Measurements from ENCODE around the gene CCER1. TPM values are rescaled to one million over a fixed set of nuclear protein-coding genes. Genes with fewer than 3 reads are reported as not detected.
A peak's percentile ranks its signal among the peaks of the same experiment; 100 is the strongest.

CCER1 gene
- total RNA-seq, 2 donors from 2014 or later = not detected

GRCh38 chr12:90937651-90938050 is 17.3 kb downstream of the CCER1 start:
- Histone ChIP-seq H3K9ac (ENCODE audit: extremely low read depth, low read length, poor library complexity, severe bottlenecking) (no peak overlapping the region), H3K36me3 (ENCODE audit: control insufficient read depth, insufficient read depth, low read length) (no peaks in the 10 kb centered on the region), H3K4me1 (ENCODE audit: control insufficient read depth, insufficient read depth, low read length) (no peaks in the 10 kb centered on the region), H3K9me3 (ENCODE audit: control insufficient read depth, low read length) (peaks cover 40% of the 10 kb centered on the region), H3K27me3 (ENCODE audit: control insufficient read depth, insufficient read depth, low read length, poor library complexity, severe bottlenecking) (no peaks in the 10 kb centered on the region), H3K4me3 (ENCODE audit: low read length) (no peak overlapping the region), H3K27ac (ENCODE audit: low read depth, low read length) (no peak overlapping the region)
- Mint-ChIP-seq H3K27ac (no peak overlapping the region), H3K36me3 (ENCODE audit: low read depth) (peaks cover 22% of the 10 kb centered on the region), H3K9me3 (peaks cover 47% of the 10 kb centered on the region), H3K4me1 (peaks cover 2% of the 10 kb centered on the region), H3K27me3 (ENCODE audit: insufficient read depth) (peaks cover 40% of the 10 kb centered on the region), H3K4me3 (no peak overlapping the region)
- 93 to 100% methylated on average over 2 of the region's 2 CpGs for WGBS, 2 experiments (ENCODE audit: insufficient coverage in 1 of 2, insufficient read length in 1 of 2)
- TF ChIP-seq, protein P1, sequence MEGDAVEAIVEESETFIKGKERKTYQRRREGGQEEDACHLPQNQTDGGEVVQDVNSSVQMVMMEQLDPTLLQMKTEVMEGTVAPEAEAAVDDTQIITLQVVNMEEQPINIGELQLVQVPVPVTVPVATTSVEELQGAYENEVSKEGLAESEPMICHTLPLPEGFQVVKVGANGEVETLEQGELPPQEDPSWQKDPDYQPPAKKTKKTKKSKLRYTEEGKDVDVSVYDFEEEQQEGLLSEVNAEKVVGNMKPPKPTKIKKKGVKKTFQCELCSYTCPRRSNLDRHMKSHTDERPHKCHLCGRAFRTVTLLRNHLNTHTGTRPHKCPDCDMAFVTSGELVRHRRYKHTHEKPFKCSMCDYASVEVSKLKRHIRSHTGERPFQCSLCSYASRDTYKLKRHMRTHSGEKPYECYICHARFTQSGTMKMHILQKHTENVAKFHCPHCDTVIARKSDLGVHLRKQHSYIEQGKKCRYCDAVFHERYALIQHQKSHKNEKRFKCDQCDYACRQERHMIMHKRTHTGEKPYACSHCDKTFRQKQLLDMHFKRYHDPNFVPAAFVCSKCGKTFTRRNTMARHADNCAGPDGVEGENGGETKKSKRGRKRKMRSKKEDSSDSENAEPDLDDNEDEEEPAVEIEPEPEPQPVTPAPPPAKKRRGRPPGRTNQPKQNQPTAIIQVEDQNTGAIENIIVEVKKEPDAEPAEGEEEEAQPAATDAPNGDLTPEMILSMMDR (conservative IDR thresholded peaks at IDR 0.05) = no peak
- no peak for DNase-seq

DNA sequence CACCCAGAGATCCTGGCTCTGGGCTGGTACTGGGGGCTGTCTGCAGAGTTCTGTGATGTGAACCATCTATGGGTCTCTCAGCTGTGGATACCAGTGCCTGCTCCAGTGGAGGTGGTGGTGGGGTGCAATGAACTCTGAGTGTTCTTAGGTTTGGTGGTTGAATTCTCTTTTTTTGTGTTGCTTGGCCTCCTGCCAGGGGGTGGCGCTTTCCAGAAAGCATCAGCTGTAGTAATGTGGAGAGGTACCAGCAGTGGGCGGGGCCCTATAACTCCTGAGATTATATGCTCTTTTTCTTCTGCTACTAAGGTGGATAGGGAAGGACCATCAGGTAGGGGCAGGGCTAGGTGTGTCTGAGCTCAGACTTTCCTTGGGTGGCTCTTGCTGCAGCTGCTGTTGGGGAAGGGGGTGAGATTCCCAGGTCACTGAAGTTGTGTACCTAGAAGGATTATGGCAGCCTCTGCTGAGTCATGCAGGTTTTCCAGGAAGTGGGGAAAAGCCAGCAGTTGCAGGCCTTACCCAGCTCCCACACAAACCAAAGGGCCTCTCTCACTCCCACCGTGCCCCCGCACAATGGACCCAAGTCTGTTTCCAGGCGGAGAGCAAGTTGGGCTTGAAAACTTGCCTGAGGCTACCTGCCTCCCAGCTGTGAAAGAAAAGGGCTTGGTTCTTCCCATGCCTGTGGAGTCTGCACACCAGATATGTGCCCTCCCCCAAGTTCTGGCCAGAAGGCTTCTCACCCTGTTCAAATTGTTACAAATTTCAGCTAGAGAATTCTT is 18.6 kb downstream of the CCER1 start:
- TF ChIP-seq, protein P1 (conservative IDR thresholded peaks at IDR 0.05) = no peak

DNA sequence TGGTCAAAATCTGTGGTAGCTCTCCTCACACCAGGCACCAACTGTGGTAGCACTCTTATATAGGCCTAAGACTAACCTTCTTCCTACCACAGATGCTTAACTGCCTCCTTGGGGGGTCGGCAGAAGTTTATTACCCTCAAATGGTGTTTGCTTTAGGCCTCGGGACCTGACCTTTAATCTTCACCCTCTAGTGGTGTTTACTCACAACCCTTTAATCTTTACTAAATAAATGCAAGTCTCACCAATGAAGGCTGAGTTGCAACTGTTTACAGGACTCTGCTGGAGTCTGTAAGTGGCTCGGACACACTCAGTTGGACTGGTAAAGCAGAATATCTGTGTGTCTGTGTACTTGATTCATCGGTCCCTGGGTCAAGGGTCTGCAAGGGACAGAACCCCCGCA is 29.4 kb downstream of the CCER1 start:
- Mint-ChIP-seq H3K27ac (no peak overlapping the region), H3K4me3 (no peak overlapping the region), H3K36me3 (ENCODE audit: low read depth) (peaks cover 13% of the 10 kb centered on the region), H3K27me3 (ENCODE audit: insufficient read depth) (peaks cover 57% of the 10 kb centered on the region), H3K4me1 (peaks cover 16% of the 10 kb centered on the region), H3K9me3 (peaks cover 46% of the 10 kb centered on the region)
- WGBS, 2 experiments (ENCODE audit: insufficient coverage in 1 of 2, insufficient read length in 1 of 2) = 61 to 90% methylated on average over 2 to 4 of the region's 5 CpGs
- peaks cover 46% of the 10 kb centered on the region for H3K9me3 ChIP-seq (ENCODE audit: control insufficient read depth, low read length)
- H3K36me3 ChIP-seq (ENCODE audit: control insufficient read depth, insufficient read depth, low read length) = no peaks in the 10 kb centered on the region
- DNase-seq = peak; percentile 80
- H3K9ac ChIP-seq (ENCODE audit: extremely low read depth, low read length, poor library complexity, severe bottlenecking) = no peak overlapping the region
- H3K27ac ChIP-seq (ENCODE audit: low read depth, low read length) = no peak overlapping the region
- TF ChIP-seq, protein P1 (conservative IDR thresholded peaks at IDR 0.05) = no peak
- peak overlapping the region; percentile 37 for H3K4me3 ChIP-seq (ENCODE audit: low read length)
- H3K4me1 ChIP-seq (ENCODE audit: control insufficient read depth, insufficient read depth, low read length) = peaks cover 2% of the 10 kb centered on the region
- H3K27me3 ChIP-seq (ENCODE audit: control insufficient read depth, insufficient read depth, low read length, poor library complexity, severe bottlenecking) = no peaks in the 10 kb centered on the region

More for the DNA sequence above, 18.6 kb downstream of the CCER1 start:
- Histone ChIP-seq H3K36me3 (ENCODE audit: control insufficient read depth, insufficient read depth, low read length) (no peaks in the 10 kb centered on the region), H3K27ac (ENCODE audit: low read depth, low read length) (no peak overlapping the region), H3K4me3 (ENCODE audit: low read length) (peak overlapping the region; percentile 7), H3K4me1 (ENCODE audit: control insufficient read depth, insufficient read depth, low read length) (no peaks in the 10 kb centered on the region), H3K9me3 (ENCODE audit: control insufficient read depth, low read length) (peaks cover 52% of the 10 kb centered on the region), H3K9ac (ENCODE audit: extremely low read depth, low read length, poor library complexity, severe bottlenecking) (no peak overlapping the region), H3K27me3 (ENCODE audit: control insufficient read depth, insufficient read depth, low read length, poor library complexity, severe bottlenecking) (no peaks in the 10 kb centered on the region)
- Mint-ChIP-seq H3K27me3 (ENCODE audit: insufficient read depth) (peaks cover 53% of the 10 kb centered on the region), H3K4me1 (peaks cover 2% of the 10 kb centered on the region), H3K4me3 (no peak overlapping the region), H3K27ac (peak overlapping the region; percentile 30), H3K36me3 (ENCODE audit: low read depth) (peaks cover 32% of the 10 kb centered on the region), H3K9me3 (peaks cover 59% of the 10 kb centered on the region)
- peak; percentile 62 for DNase-seq
- 95 to 100% methylated on average over 1 to 5 of the region's 5 CpGs for WGBS, 2 experiments (ENCODE audit: insufficient coverage in 1 of 2, insufficient read length in 1 of 2)

Measured in endodermal cell (in vitro differentiated cells).